Activated naive CD4-positive, alpha-beta T cell treated with anti-CD3 and anti-CD28 coated beads for 36 hours (primary cell): ENCODE measurements around the gene TTC39A. TPM values are rescaled to one million over a fixed set of nuclear protein-coding genes. Genes with fewer than 3 reads are reported as not detected.
A peak's percentile ranks its signal among the peaks of the same experiment; 100 is the strongest.

Source experiments
- CTCF ChIA-PET: fragments of 350-600 bp; sonication (Branson Sonifier 250); formaldehyde crosslinking; loops from one replicate; lab custom pipeline; 2021; ENCODE audit warnings: antibody characterized with exemption; lab: Charles Lee
- DNase-seq: peaks from one replicate; pipeline ENCODE4 v3.0.0-alpha.2; 2020
- H3K27ac Mint-ChIP-seq: one replicate; pipeline ENCODE4 v1.8.0; 2021; ENCODE audit warnings: mild to moderate bottlenecking, mixed read lengths
- H3K27me3 Mint-ChIP-seq: one replicate; pipeline ENCODE4 v1.8.0; 2021; ENCODE audit warnings: low read depth, mixed read lengths
- H3K36me3 Mint-ChIP-seq: one replicate; pipeline ENCODE4 v1.8.0; 2021; ENCODE audit warnings: low read depth, mixed read lengths
- H3K4me1 Mint-ChIP-seq: one replicate; pipeline ENCODE4 v1.8.0; 2021; ENCODE audit warnings: low read depth, mixed read lengths
- H3K4me3 Mint-ChIP-seq: one replicate; pipeline ENCODE4 v1.8.0; 2021; ENCODE audit warnings: mild to moderate bottlenecking, moderate library complexity, mixed read lengths
- H3K9me3 Mint-ChIP-seq: one replicate; pipeline ENCODE4 v1.8.0; 2021; ENCODE audit warnings: mixed read lengths
- intact Hi-C: fragments of 100-400 bp; cut with micrococcal nuclease; formaldehyde crosslinking; loops from one replicate; pipeline ENCODE4 v1.15.1; 2023
- total RNA-seq, 2 experiments: library from RNA; stranded (reverse); gene quantifications; one replicate each; pipeline ENCODE4 v1.2.3, GENCODE V29; 2021

TTC39A gene
- total RNA-seq, 2 experiments from 2014 or later, result not detected

DNA sequence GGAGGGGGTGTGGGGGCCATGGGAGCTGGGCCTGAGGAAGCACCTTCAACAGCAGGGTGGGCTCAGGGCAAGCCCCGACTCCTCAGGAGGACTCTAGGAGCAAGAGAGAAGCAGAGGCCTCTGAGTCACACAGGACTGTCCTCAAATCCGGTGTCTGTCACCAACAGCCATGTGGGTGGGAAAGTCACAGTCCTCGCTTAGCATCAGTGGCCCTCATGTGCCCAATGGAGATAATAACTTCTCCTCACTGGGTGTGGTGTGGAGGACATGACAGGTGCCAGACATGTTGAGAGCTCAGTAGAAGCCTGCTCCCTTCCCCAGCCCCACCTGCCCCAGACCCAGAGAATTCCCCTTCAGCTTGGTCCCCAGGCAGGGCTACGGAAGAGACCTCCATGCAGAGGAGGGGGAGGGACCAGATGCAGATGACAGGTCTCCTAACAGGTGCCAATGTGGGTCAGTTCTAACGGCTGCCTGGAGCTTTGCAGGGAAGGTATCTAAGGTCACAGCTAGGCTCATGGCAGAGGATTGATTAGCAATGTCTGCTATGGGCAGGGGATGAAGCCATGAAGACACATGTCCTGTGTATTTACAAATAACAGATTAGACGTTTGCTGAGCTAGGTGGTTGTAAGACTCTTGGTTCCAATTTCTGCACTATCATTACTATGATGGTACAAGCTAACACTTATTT is 30.2 kb downstream of the TTC39A start:
- Mint-ChIP-seq H3K27ac (no peak overlapping the region), H3K36me3 (no peaks in the 10 kb centered on the region), H3K4me1 (peaks cover 16% of the 10 kb centered on the region), H3K27me3 (no peaks in the 10 kb centered on the region), H3K4me3 (no peak overlapping the region), H3K9me3 (no peaks in the 10 kb centered on the region)
- CTCF ChIA-PET, result no interaction called here
- no peak for DNase-seq
- intact Hi-C loops, result loop anchor here (5.0 kb wide), 1 partner anchor 333 kb away; no protein-coding TSS in a partner anchor

DNA sequence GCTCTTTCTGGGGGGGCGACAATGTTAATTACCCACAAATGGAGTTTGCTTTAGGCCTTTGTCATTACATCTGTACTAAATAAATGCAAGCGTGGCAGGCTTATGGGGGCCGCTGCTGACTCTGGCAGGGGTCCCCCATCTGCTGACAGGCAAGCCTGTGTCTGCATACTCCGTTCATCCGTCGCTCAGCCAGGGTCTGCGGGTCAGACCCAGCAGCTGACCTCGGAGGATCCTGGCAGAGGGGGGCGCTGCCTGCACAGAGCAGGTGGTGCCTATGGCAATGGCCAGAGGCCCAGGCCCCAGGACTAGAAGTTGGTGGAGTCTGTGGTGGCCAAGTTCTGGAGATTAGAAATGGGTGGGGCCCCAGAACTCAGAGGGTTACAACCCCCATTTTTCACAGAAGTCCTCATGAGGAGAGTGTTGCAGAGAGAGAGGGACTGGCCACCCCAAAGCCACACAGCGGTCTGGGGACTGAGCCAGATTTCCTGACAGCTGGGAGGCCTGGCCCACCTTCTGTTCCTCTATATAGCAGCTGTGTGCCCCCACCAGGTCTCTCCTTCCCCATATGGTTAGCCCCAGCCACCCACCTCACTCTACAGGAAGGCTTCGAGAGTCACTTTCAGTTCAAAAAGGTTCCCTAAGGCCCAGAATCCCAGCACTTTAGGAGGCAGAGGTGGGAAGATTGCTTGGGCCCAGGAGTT is 31.0 kb downstream of the TTC39A start:
- H3K27me3 Mint-ChIP-seq, result no peaks in the 10 kb centered on the region

DNA sequence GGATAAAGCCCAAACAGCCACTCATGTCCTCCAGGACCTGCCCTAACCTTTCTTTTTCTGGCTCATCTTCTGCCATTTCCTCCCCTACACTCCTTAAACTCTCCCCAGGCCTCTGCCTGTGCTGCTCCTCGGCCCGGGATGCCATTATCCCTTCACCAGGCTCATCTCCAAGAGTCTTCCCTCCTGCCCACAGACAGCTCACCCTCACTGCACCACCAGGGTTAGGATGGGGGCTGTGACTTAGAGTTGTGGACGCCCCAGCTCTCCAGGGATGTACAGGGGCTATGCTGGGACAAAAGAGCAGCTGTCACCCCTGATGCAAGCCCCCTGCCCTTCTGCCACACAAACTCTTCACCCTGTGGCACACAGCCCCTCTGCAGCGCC is 32.0 kb downstream of the TTC39A start:
- CTCF ChIA-PET, result no interaction called here

More for the DNA sequence above, 31.0 kb downstream of the TTC39A start:
- Mint-ChIP-seq H3K27ac (no peak overlapping the region), H3K36me3 (no peaks in the 10 kb centered on the region), H3K9me3 (no peaks in the 10 kb centered on the region), H3K4me1 (peaks cover 13% of the 10 kb centered on the region), H3K4me3 (no peak overlapping the region)
- intact Hi-C loops, result loop anchor here (5.0 kb wide), 1 partner anchor 332 kb away; no protein-coding TSS in a partner anchor
- CTCF ChIA-PET, result interaction anchor here (0.6 kb wide), 1 partner anchor 563 kb away, joined by 3 read pairs; no protein-coding TSS in a partner anchor
- no peak for DNase-seq

DNA sequence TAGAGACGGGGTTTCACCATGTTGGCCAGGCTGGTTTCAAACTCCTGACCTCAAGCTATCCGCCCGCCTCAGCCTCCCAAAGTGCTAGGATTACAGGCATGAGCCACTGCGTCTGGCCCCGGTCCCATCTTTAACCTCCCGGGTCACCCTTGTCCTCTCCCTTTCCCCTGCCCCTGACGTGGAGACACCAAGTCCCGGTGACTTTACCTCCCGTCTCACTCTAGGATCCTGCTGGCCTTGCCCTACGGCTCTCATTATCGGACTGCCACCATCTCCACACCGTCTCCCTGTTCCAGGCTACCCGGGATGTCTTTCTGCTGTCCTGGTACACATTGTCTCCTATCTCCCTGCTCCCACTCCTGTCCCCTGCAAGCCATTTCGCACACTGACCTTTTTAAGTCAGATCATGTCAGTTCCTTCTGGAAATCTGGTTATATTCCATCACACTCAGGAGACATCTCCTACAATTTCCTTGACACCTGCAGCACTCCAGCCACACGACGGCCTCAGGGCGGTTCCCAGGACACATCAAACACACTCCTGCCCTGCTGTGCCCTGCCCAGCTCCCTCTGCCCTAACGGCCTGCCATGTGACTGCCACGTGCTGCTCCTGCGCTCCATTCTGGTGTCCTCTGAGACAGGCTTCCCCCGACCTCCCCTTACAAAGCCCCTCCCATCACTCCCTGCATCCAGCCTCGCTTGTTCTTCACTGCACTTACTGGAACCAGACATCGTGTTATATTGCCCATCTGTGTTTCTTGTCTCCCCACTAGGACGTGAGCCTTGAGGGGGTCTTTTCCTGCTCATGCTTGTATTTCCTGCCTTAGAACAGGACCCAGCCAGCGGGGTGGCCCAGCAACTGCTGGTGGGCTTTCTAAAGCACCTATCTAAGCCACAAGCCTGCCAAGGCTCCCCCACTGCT is 32.7 kb downstream of the TTC39A start:
- Mint-ChIP-seq H3K27ac (no peak overlapping the region), H3K4me1 (peaks cover 6% of the 10 kb centered on the region), H3K4me3 (peak overlapping the region; percentile 38), H3K9me3 (no peaks in the 10 kb centered on the region), H3K27me3 (no peaks in the 10 kb centered on the region), H3K36me3 (no peaks in the 10 kb centered on the region)
- intact Hi-C loops, result loop anchor here (1.0 to 5.0 kb wide), 3 partner anchors 60 to 330 kb away; no protein-coding TSS in a partner anchor
- CTCF ChIA-PET, result interaction anchor here (0.5 to 3.1 kb wide), 18 partner anchors 8 to 479 kb away, joined by 3 to 23 read pairs (median 4); partner anchors contain the start of gene RNF11
- no peak for DNase-seq

More for the DNA sequence above, 32.0 kb downstream of the TTC39A start:
- no peak for DNase-seq
- Mint-ChIP-seq H3K4me1 (peaks cover 6% of the 10 kb centered on the region), H3K4me3 (no peak overlapping the region), H3K36me3 (no peaks in the 10 kb centered on the region), H3K27me3 (no peaks in the 10 kb centered on the region), H3K9me3 (no peaks in the 10 kb centered on the region), H3K27ac (no peak overlapping the region)
- intact Hi-C loops, result loop anchor here (5.0 kb wide), 1 partner anchor 331 kb away; no protein-coding TSS in a partner anchor

DNA sequence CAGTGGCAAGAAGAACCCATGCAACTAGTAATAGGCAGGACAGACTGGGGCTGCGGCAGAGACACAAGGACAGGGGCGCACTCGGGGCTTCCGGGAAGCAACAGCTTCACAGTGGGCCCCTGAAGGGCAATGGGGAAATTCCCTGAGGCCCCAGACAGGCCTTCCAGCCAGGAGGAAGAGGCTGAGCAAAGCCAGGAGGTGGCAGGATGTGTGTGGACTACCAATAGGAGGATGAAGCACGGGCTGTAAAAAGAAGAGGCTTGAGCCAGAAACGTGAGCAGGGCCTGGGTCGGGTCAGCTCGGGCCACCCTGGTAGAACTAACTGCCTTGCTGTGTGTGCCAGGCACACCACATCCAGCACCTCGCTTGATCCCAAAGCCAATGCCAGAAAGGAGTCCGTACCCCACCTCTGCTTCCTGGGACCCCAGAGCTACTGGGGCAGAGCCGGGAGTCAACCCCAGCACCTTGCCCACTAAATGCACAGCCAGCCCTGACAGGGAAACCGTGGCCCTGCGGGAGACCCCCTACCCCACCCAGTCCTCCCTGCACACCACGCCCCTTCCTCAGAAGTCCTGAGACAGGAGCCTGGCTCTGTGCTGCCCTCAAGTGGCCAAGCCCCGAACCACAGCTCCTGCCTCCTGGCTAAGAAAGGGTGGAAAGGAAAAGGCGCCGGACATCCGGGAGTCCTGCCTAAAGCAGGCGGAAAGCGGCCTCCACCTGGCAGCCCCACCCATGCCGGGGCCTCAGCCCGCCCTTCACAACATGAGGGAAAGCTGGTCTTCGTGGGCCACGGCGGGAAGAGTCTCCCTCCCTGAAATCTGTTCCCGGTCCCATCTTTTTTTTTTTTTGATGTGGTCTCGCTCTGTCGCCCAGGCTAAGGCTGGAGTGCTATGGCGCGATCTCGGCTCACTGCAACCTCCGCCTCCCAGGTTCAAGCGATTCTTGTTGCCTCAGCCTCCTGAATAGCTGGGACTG is 33.7 kb downstream of the TTC39A start:
- DNase-seq, result peak; percentile 86
- no peaks in the 10 kb centered on the region for H3K9me3 Mint-ChIP-seq
- CTCF ChIA-PET, result interaction anchor here (0.5 to 3.1 kb wide), 26 partner anchors 9 to 557 kb away, joined by 3 to 23 read pairs (median 4); partner anchors contain the start of gene RNF11
- H3K4me1 Mint-ChIP-seq, result peaks cover 6% of the 10 kb centered on the region
- no peaks in the 10 kb centered on the region for H3K36me3 Mint-ChIP-seq
- intact Hi-C loops, result loop anchor here (1.0 to 5.0 kb wide), 3 partner anchors 59 to 329 kb away; no protein-coding TSS in a partner anchor
- H3K4me3 Mint-ChIP-seq, result peak overlapping the region; percentile 63
- H3K27ac Mint-ChIP-seq, result no peak overlapping the region
- no peaks in the 10 kb centered on the region for H3K27me3 Mint-ChIP-seq

DNA sequence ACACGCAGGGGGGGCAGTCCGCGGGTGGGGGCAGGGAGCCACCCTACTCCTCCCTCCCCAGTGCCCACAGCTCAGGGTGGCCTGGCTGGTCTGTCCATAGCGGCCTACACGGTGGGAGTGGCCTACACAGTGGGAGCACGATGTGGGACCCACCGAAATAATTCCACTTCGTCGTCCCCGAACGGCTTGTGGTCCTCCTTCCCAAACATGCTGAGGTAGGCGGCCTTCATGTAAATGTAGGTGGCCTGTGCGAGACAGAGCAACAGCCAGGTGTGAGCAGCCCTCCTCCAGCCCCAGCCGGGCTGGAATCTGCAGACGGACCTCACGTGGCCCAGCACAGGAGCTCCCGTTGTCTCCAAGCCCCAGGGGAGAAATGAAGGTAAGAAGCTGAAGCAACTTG is 34.4 kb downstream of the TTC39A start:
- intact Hi-C loops, result loop anchor here (2.0 to 5.0 kb wide), 2 partner anchors 103 to 329 kb away; no protein-coding TSS in a partner anchor
- Mint-ChIP-seq H3K4me3 (no peak overlapping the region), H3K27ac (no peak overlapping the region)

DNA sequence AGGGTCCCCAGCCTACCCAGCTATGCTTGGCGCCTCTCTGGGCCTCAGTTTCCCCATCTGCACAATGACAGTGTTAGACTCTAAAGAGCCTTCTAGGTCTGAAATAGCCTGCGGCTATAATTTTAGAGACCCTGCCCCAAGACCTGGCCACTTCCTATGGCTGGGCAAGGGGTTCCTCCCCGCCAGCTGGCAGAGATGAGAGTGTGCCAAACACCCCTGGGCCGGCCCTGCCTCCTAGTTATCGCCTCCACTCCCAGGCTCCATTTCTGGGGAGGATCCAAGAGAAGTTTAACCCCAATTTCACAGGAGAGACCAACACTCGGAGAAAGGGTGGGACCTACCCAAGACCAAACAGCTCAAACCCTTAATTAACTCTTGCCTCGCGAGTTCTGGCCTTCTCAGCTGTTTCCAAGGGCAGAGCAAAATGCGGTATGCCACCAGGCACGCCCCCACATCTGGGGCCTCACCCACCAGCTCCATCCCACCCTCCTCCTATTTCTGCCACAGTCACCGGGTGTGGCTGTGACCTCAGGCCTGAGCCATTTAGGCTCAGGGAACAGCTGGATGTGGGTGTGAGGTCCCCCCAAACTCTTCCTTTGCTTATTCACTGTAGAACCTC is 35.7 kb downstream of the TTC39A start:
- no peak overlapping the region for H3K27ac Mint-ChIP-seq
- no peak overlapping the region for H3K4me3 Mint-ChIP-seq

More for the DNA sequence above, 34.4 kb downstream of the TTC39A start:
- Mint-ChIP-seq H3K9me3 (no peaks in the 10 kb centered on the region), H3K27me3 (no peaks in the 10 kb centered on the region), H3K36me3 (no peaks in the 10 kb centered on the region), H3K4me1 (peaks cover 6% of the 10 kb centered on the region)
- no peak for DNase-seq
- CTCF ChIA-PET, result interaction anchor here (0.9 to 3.1 kb wide), 16 partner anchors 8 to 521 kb away, joined by 3 to 23 read pairs (median 6); partner anchors contain the start of gene RNF11

DNA sequence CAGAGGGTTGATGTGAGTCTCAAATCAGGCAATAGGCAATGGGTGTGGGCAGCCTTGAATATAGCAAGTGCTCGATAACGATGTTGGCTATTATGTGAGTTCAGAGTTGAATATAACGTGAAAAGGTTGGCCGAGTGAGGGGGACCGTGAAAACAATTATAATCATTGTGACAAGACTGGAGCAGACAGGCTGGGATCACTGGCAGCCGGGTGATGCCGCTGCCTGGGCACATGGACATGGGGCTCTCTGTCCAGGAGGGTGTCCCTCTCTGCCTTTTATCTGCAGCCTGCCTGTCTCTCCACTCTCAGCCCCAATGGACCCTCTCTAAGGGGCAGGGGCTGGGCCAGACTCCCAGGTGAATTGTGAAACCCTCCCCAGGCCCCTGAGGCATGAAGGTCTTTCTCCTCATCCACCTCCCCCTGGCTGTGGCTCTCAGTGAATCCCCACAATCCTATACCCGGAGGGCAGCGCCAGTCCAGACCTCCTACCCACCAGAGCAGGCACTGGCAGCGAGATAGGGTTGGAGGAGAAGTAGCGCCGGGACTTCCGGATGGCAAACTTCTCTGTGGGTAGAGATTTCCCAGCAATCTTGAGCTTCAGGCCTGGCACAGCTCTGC is 36.4 kb downstream of the TTC39A start:
- no peaks in the 10 kb centered on the region for H3K9me3 Mint-ChIP-seq
- CTCF ChIA-PET, result interaction anchor here (1.3 kb wide), 1 partner anchor 12 kb away, joined by 3 read pairs; no protein-coding TSS in a partner anchor
- peaks cover 6% of the 10 kb centered on the region for H3K4me1 Mint-ChIP-seq
- H3K27ac Mint-ChIP-seq, result no peak overlapping the region
- intact Hi-C loops, result no loop called here
- no peak for DNase-seq
- H3K4me3 Mint-ChIP-seq, result no peak overlapping the region
- no peaks in the 10 kb centered on the region for H3K27me3 Mint-ChIP-seq
- no peaks in the 10 kb centered on the region for H3K36me3 Mint-ChIP-seq

More for the DNA sequence above, 35.7 kb downstream of the TTC39A start:
- no peaks in the 10 kb centered on the region for H3K9me3 Mint-ChIP-seq
- no peaks in the 10 kb centered on the region for H3K27me3 Mint-ChIP-seq
- H3K4me1 Mint-ChIP-seq, result peaks cover 6% of the 10 kb centered on the region
- no peak for DNase-seq
- no peaks in the 10 kb centered on the region for H3K36me3 Mint-ChIP-seq
- intact Hi-C loops, result loop anchor here (5.0 kb wide), 1 partner anchor 327 kb away; no protein-coding TSS in a partner anchor
- CTCF ChIA-PET, result interaction anchor here (0.9 to 3.1 kb wide), 6 partner anchors 11 to 240 kb away, joined by 3 to 23 read pairs (median 4); no protein-coding TSS in a partner anchor

DNA sequence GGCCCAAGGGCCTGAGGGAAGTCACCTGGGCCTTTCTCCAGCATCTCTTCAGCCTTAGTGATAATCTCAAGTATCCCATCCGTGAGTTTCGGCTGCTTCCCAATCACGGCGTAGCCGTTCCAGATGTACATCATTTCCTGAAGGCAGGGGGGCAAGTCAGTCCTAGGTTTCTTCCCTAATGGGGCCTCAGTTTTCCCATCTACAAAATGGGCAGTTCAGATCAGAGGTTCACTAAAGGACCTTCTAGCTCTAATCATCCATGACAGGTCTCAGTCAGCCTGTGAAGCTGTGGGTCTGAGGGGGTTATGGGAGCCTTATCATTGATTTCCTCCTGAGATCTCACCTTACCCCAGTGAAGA is 39.9 kb downstream of the TTC39A start:
- DNase-seq, result no peak
- Mint-ChIP-seq H3K27ac (no peak overlapping the region), H3K36me3 (no peaks in the 10 kb centered on the region), H3K9me3 (no peaks in the 10 kb centered on the region), H3K4me1 (no peaks in the 10 kb centered on the region), H3K4me3 (no peak overlapping the region), H3K27me3 (no peaks in the 10 kb centered on the region)
- intact Hi-C loops, result no loop called here
- CTCF ChIA-PET, result interaction anchor here (0.6 kb wide), 1 partner anchor 487 kb away, joined by 5 read pairs; no protein-coding TSS in a partner anchor
